ENCODE measurements around the gene MORN1. TPM values are rescaled to one million over a fixed set of nuclear protein-coding genes. Genes with fewer than 3 reads are reported as not detected.
"Not testable (repeated sequence)": the region's sequence is repeated elsewhere in the genome, so short reads cannot be mapped to it uniquely, and the experiment has no call there.

Gene MORN1
- total and polyA plus RNA-seq, 2 of the 8 experiments (the other 6 are each of a cell fraction or from before 2014, with no cell fraction given) = 5.0 to 9.1 TPM

GRCh38 chr1:2334366-2334765 lies 57.0 kb downstream of the MORN1 start (continued):
- TF ChIP-seq SUZ12 (IDR thresholded peaks at IDR 0.05; ENCODE audit: low read length) (no peak), RXRA (IDR thresholded peaks at IDR 0.05; ENCODE audit: insufficient read depth, low read depth, low read length) (no peak), SRF (IDR thresholded peaks at IDR 0.05; ENCODE audit: low read depth, low read length) (no peak), RAD21 (IDR thresholded peaks at IDR 0.05 in 1 of 2, conservative IDR thresholded peaks at IDR 0.05 in 1 of 2; ENCODE audit: low read depth in 2 of 2, low read length in 2 of 2) (no peak)

- POLR2A ChIA-PET (ENCODE audit: partially characterized antibody); H3K79me2 ChIP-seq (ENCODE audit: control insufficient read depth in 1 of 2, insufficient read depth in 2 of 2, low read length in 2 of 2); DNase-seq (ENCODE audit: low read depth in 1 of 2, low spot score in 2 of 2); H3K27me3 ChIP-seq (replicated peaks in 1 of 4; ENCODE audit: control insufficient read depth in 3 of 4, extremely low read depth in 1 of 4, insufficient read depth in 3 of 4, low read length in 3 of 4); H4K20me1 ChIP-seq (replicated peaks in 1 of 2; ENCODE audit: control insufficient read depth in 1 of 2, insufficient read depth in 2 of 2, low read length in 2 of 2); H3K4me3 ChIP-seq (ENCODE audit: extremely low read depth in 1 of 4, insufficient read depth in 2 of 4, low read depth in 3 of 4, low read length in 4 of 4); H3K23me2 ChIP-seq (ENCODE audit: low read depth, low read length); H3K36me3 ChIP-seq (ENCODE audit: control insufficient read depth in 2 of 4, insufficient read depth in 4 of 4, low read length in 3 of 4); H2AK5ac ChIP-seq (ENCODE audit: low read depth, low read length); H4K91ac ChIP-seq (replicated peaks; ENCODE audit: insufficient read length, low read length); H2BK5ac ChIP-seq (ENCODE audit: low read depth, low read length); H3K14ac ChIP-seq (ENCODE audit: insufficient read length); H3K56ac ChIP-seq (replicated peaks; ENCODE audit: insufficient read length, low read depth, low read length); H2BK12ac ChIP-seq (ENCODE audit: low read depth, low read length); H3K18ac ChIP-seq (ENCODE audit: extremely low read depth, low read length); H3K23ac ChIP-seq (ENCODE audit: insufficient read length); H3K9ac ChIP-seq (replicated peaks in 1 of 4; ENCODE audit: extremely low read depth in 1 of 4, low read depth in 3 of 4, low read length in 3 of 4); H2AFZ ChIP-seq (ENCODE audit: low read length); H3K79me1 ChIP-seq (ENCODE audit: low read depth, low read length); H3K4ac ChIP-seq (replicated peaks; ENCODE audit: insufficient read length, low read depth, low read length); H2BK20ac ChIP-seq (ENCODE audit: low read length); FAIRE-seq; H3K27ac ChIP-seq (ENCODE audit: low read depth, low read length); H3K4me1 ChIP-seq (replicated peaks in 1 of 4; ENCODE audit: control insufficient read depth in 3 of 4, insufficient read depth in 4 of 4, low read length in 3 of 4); H2BK15ac ChIP-seq (ENCODE audit: low read length); H4K8ac ChIP-seq (ENCODE audit: extremely low read depth, insufficient read depth, low read length); H2BK120ac ChIP-seq (replicated peaks; ENCODE audit: low read depth, low read length); H3K4me2 ChIP-seq (ENCODE audit: insufficient read depth in 1 of 2, low read depth in 2 of 2, low read length in 2 of 2); H4K5ac ChIP-seq (ENCODE audit: insufficient read length, low read depth, low read length): not testable (repeated sequence)
- peaks cover 9 to 24% of the 10 kb centered on the region in 2 experiments; a peak in 3 of 4 replicates for H3K9me3 ChIP-seq (ENCODE audit: insufficient read depth in 2 of 2, low read depth in 1 of 2, low read length in 1 of 2)
- 92% methylated on average over 7 of the region's 33 CpGs; no CpG with 5 or more reads in 1 of the 2 experiments for WGBS, 2 experiments (ENCODE audit: extremely low coverage in 1 of 2, insufficient coverage in 1 of 2, insufficient read length in 1 of 2, insufficient replicate concordance in 2 of 2, low coverage in 1 of 2, low lambda C conversion rate in 2 of 2, missing lambda C conversion rate in 1 of 2)
- CTCF ChIA-PET (ENCODE audit: partially characterized antibody) = interaction anchor here (1.1 kb wide), 1 partner anchor 130 kb away, joined by 5 read pairs; no protein-coding TSS in a partner anchor
Measured at GRCh38 chr1:2331580-2331979, 59.8 kb downstream of the MORN1 start.

Measured in H1 (cell line).